Measurements from ENCODE around the gene CTTNBP2.

DNA sequence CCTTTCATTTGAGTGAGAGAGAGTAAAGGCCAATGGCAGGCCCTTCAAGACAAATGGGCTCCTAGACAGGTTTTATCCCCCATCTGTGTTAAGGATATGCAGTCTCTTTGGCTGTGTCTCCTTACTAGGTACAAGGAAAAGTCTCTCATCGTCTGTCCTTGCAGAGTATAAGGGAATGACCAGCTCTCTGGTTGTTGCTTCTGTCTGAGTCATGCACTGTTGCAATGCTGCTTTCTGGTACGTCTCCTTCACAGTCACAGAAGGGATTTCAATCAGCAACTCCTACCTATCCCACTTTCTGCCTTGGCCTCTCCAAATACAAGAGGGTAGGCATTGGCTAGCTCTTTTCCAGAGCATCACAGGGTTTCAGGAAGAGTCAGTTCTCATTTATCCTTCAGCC lies 48.1 kb downstream of the CTTNBP2 start:
- TF ChIP-seq POLR2A (IDR thresholded peaks at IDR 0.05; ENCODE audit: low read length) (no peak), GATA1 (IDR thresholded peaks at IDR 0.05; ENCODE audit: low read depth, low read length) (no peak)
